HEK293 (cell line): ENCODE measurements around the gene KRTAP2-3.
A peak's percentile ranks its signal among the peaks of the same experiment; 100 is the strongest.
"Not testable (repeated sequence)": the region's sequence is repeated elsewhere in the genome, so short reads cannot be mapped to it uniquely, and the experiment has no call there.

Experiments used
- CTCF ChIA-PET: fragments of 350-600 bp; formaldehyde crosslinking; extraction: SDS; loops from one replicate; lab custom pipeline; 2021; ENCODE audit warnings: antibody characterized with exemption; lab: Yijun Ruan, JAX
- POLR2A ChIA-PET: fragments of 300-600 bp; formaldehyde crosslinking; extraction: SDS; loops from one replicate; lab custom pipeline; 2020; ENCODE audit warnings: antibody characterized with exemption, inconsistent platforms; lab: Yijun Ruan, JAX
- H3K27ac ChIP-seq: fragments of 200-500 bp; sonication (Bioruptor generic); 2 replicates; pipeline ENCODE4 v1.5.1; 2014; ENCODE audit warnings: low read depth, low read length, control low read depth, inconsistent platforms; ENCODE audit errors: extremely low read depth
- H3K36me3 ChIP-seq, 2 experiments: fragments of 200-500 bp in 1 of 2; sonication (Bioruptor generic) in 1 of 2; 1 replicate in 1 of 2; 2 replicates in 1 of 2; pipeline ENCODE4 v1.5.1; 2014 to 2017; ENCODE audit warnings: inconsistent platforms in 2 of 2, low read length in 2 of 2; ENCODE audit not compliant: control insufficient read depth in 2 of 2, insufficient read depth in 1 of 2
- H3K4me1 ChIP-seq: fragments of 200-500 bp; sonication (Bioruptor generic); 2 replicates; pipeline ENCODE4 v1.5.1; 2014; ENCODE audit warnings: mild to moderate bottlenecking, low read length, inconsistent platforms; ENCODE audit not compliant: control insufficient read depth, insufficient read depth
- H3K4me3 ChIP-seq: 2 replicates; pipeline ENCODE4 v1.5.1; 2011; ENCODE audit warnings: low read depth, mild to moderate bottlenecking, control low read depth, low read length, moderate library complexity
- H3K9me3 ChIP-seq: fragments of 200-500 bp; sonication (Bioruptor generic); 2 replicates; pipeline ENCODE4 v1.5.1; 2014; ENCODE audit warnings: low read depth, low read length, inconsistent platforms; ENCODE audit not compliant: control insufficient read depth, insufficient read depth
- BCL11A ChIP-seq: fragments of 450-650 bp; formaldehyde crosslinking; IDR thresholded peaks from 2 replicates; pipeline ENCODE4 v1.5.1; 2016; ENCODE audit warnings: low read depth, missing biosample characterization, missing genetic modification characterization
- BCL6B ChIP-seq: fragments of 450-650 bp; formaldehyde crosslinking; IDR thresholded peaks from 2 replicates; pipeline ENCODE4 v1.5.1; 2017; ENCODE audit warnings: missing biosample characterization, missing genetic modification characterization
- PRDM6 ChIP-seq: fragments of 450-650 bp; formaldehyde crosslinking; IDR thresholded peaks from 2 replicates; pipeline ENCODE4 v1.5.1; 2017; ENCODE audit warnings: missing biosample characterization, missing genetic modification characterization
- WT1 ChIP-seq: fragments of 450-650 bp; formaldehyde crosslinking; IDR thresholded peaks from 2 replicates; pipeline ENCODE4 v1.5.1; 2016; ENCODE audit warnings: missing biosample characterization, missing genetic modification characterization
- ZIC2 ChIP-seq: fragments of 450-650 bp; formaldehyde crosslinking; IDR thresholded peaks from 2 replicates; pipeline ENCODE4 v1.5.1; 2016; ENCODE audit warnings: missing biosample characterization, missing genetic modification characterization
- ZNF138 ChIP-seq: fragments of 450-650 bp; formaldehyde crosslinking; IDR thresholded peaks from 2 replicates; pipeline ENCODE4 v1.5.1; 2016; ENCODE audit warnings: missing biosample characterization, missing genetic modification characterization, borderline replicate concordance
- ZNF157 ChIP-seq: fragments of 450-650 bp; formaldehyde crosslinking; IDR thresholded peaks from 2 replicates; pipeline ENCODE4 v1.5.1; 2016; ENCODE audit warnings: missing biosample characterization, missing genetic modification characterization
- ZNF2 ChIP-seq: fragments of 450-650 bp; formaldehyde crosslinking; IDR thresholded peaks from 2 replicates; pipeline ENCODE4 v1.5.1; 2016; ENCODE audit warnings: missing biosample characterization, missing genetic modification characterization
- ZNF202 ChIP-seq: fragments of 450-650 bp; formaldehyde crosslinking; IDR thresholded peaks from 2 replicates; pipeline ENCODE4 v1.5.1; 2016; ENCODE audit warnings: missing biosample characterization, missing genetic modification characterization, borderline replicate concordance
- ZNF223 ChIP-seq: fragments of 450-650 bp; formaldehyde crosslinking; IDR thresholded peaks from 2 replicates; pipeline ENCODE4 v1.5.1; 2016; ENCODE audit warnings: missing biosample characterization, missing genetic modification characterization
- ZNF302 ChIP-seq: fragments of 450-650 bp; formaldehyde crosslinking; IDR thresholded peaks from 2 replicates; pipeline ENCODE4 v1.5.1; 2016; ENCODE audit warnings: missing biosample characterization, missing genetic modification characterization, low read depth
- ZNF324 ChIP-seq: fragments of 450-650 bp; formaldehyde crosslinking; IDR thresholded peaks from 2 replicates; pipeline ENCODE4 v1.5.1; 2016; ENCODE audit warnings: missing biosample characterization, missing genetic modification characterization
- ZNF335 ChIP-seq: fragments of 450-650 bp; formaldehyde crosslinking; conservative IDR thresholded peaks from 2 replicates; pipeline ENCODE4 v1.5.1; 2016; ENCODE audit warnings: missing biosample characterization, missing genetic modification characterization
- ZNF501 ChIP-seq: fragments of 450-650 bp; formaldehyde crosslinking; IDR thresholded peaks from 2 replicates; pipeline ENCODE4 v1.5.1; 2016; ENCODE audit warnings: missing biosample characterization, missing genetic modification characterization
- ZNF549 ChIP-seq: fragments of 450-650 bp; IDR thresholded peaks from 2 replicates; pipeline ENCODE4 v1.5.1; 2018; ENCODE audit warnings: missing biosample characterization, missing genetic modification characterization, mild to moderate bottlenecking, inconsistent platforms, moderate library complexity
- ZNF555 ChIP-seq: fragments of 450-650 bp; formaldehyde crosslinking; conservative IDR thresholded peaks from 2 replicates; pipeline ENCODE4 v1.5.1; 2017; ENCODE audit warnings: missing biosample characterization, mild to moderate bottlenecking, missing genetic modification characterization, inconsistent platforms
- ZNF768 ChIP-seq: fragments of 450-650 bp; formaldehyde crosslinking; IDR thresholded peaks from 2 replicates; pipeline ENCODE4 v1.5.1; 2018; ENCODE audit warnings: missing biosample characterization, mild to moderate bottlenecking, missing genetic modification characterization
- ZSCAN5A ChIP-seq: fragments of 450-650 bp; formaldehyde crosslinking; IDR thresholded peaks from 2 replicates; pipeline ENCODE4 v1.5.1; 2016; ENCODE audit warnings: missing biosample characterization, missing genetic modification characterization

KRTAP2-3 gene

GRCh38 chr17:41063449-41063848 is 3.5 kb upstream of the KRTAP2-3 start:
- CTCF ChIA-PET = interaction anchor here (0.6 to 1.5 kb wide), 2 partner anchors 602 to 1429 kb away, joined by 3 to 4 read pairs; no protein-coding TSS in a partner anchor
- Histone ChIP-seq H3K36me3 (no peaks in the 10 kb centered on the region), H3K27ac (no peak overlapping the region)

GRCh38 chr17:41061964-41062363 is 2.0 kb upstream of the KRTAP2-3 start:
- Histone ChIP-seq H3K27ac (no peak overlapping the region), H3K4me1 (no peaks in the 10 kb centered on the region), H3K9me3 (no peaks in the 10 kb centered on the region), H3K36me3 (no peaks in the 10 kb centered on the region), H3K4me3 (no peak overlapping the region)
- ChIA-PET CTCF (no interaction called here), POLR2A (no interaction called here)
- TF ChIP-seq ZNF501 (tag by site-specific recombination) = no peak
- TF ChIP-seq ZNF223 (tag by site-specific recombination) = no peak
- TF ChIP-seq ZNF2 (tag by site-specific recombination) = no peak
- TF ChIP-seq PRDM6 = no peak

More at GRCh38 chr17:41063449-41063848, 3.5 kb upstream of the KRTAP2-3 start:
- H3K9me3 ChIP-seq = no peaks in the 10 kb centered on the region
- no peak overlapping the region for H3K4me3 ChIP-seq
- TF ChIP-seq BCL11A (tag by site-specific recombination) (no peak), ZNF202 (tag by site-specific recombination) (no peak)
- no peaks in the 10 kb centered on the region for H3K4me1 ChIP-seq
- POLR2A ChIA-PET = no interaction called here

- TF ChIP-seq ZIC2 = peak; percentile 27; the same call in 1 of the 2 replicates
- H3K9me3 ChIP-seq, H3K4me3 ChIP-seq, POLR2A ChIA-PET, H3K27ac ChIP-seq, H3K36me3 ChIP-seq, H3K4me1 ChIP-seq: not testable (repeated sequence)
- CTCF ChIA-PET = interaction anchor here (0.6 to 1.3 kb wide), 5 partner anchors 13 to 1008 kb away, joined by 4 to 6 read pairs (median 4); no protein-coding TSS in a partner anchor
Observed at GRCh38 chr17:41059276-41060051, 450 bp downstream of the KRTAP2-3 start.

GRCh38 chr17:41058741-41059140 is 1.2 kb downstream of the KRTAP2-3 start:
- H3K4me3 ChIP-seq = no peak overlapping the region
- no peaks in the 10 kb centered on the region for H3K9me3 ChIP-seq
- no peaks in the 10 kb centered on the region for H3K36me3 ChIP-seq
- H3K27ac ChIP-seq = no peak overlapping the region
- ChIA-PET POLR2A (no interaction called here), CTCF (interaction anchor here (0.6 to 0.7 kb wide), 4 partner anchors 17 to 1009 kb away, joined by 4 to 6 read pairs (median 4); no protein-coding TSS in a partner anchor)
- no peaks in the 10 kb centered on the region for H3K4me1 ChIP-seq
- TF ChIP-seq ZNF138 (tag by site-specific recombination) (no peak), ZNF768 (tag by site-specific recombination) (no peak), ZNF335 (tag by site-specific recombination) (no peak), WT1 (tag by site-specific recombination) (no peak), BCL6B (tag by site-specific recombination) (no peak), ZNF157 (tag by site-specific recombination) (no peak), ZSCAN5A (tag by site-specific recombination) (no peak), PRDM6 (no peak), ZNF302 (tag by site-specific recombination) (no peak), ZNF324 (tag by site-specific recombination) (no peak), ZNF555 (tag by site-specific recombination) (no peak), ZNF549 (no peak)
